ENCODE measurements around the gene USH2A. TPM values are rescaled to one million over a fixed set of nuclear protein-coding genes. Genes with fewer than 3 reads are reported as not detected.

USH2A gene
- total RNA-seq, 3 donors from 2014 or later: 0.03 to 0.17 TPM; not detected in 1

DNA sequence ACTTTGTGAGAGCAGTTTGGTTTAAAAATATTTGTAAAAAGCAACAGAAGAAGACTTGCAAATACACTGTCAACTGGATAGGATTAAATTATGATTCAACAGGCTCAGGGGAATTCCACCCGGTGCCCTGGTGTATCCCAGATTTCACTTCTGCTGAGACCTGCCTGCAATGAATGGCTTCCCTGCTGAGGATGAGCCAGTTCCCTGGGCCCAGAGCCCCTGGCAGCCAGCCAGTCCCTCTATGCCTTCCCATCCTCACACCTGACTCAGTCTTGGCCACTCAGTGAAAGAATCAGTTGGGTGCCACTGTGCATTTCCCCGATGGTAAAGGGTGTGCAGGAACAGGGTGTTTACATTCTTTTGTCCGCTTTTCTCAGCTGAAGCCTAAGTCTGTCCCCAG lies 791.8 kb downstream of the USH2A start:
- Histone ChIP-seq H3K9me3 (no peaks in the 10 kb centered on the region), H3K4me1 (ENCODE audit: low read depth) (peaks cover 8% of the 10 kb centered on the region), H3K4me3 (no peak overlapping the region), H3K36me3 (ENCODE audit: low read depth) (no peaks in the 10 kb centered on the region)
- DNase-seq (no peak), ATAC-seq (no peak)
- intact Hi-C loops (cut with DNase I, micrococcal nuclease): no loop called here
- TF ChIP-seq, protein P1, sequence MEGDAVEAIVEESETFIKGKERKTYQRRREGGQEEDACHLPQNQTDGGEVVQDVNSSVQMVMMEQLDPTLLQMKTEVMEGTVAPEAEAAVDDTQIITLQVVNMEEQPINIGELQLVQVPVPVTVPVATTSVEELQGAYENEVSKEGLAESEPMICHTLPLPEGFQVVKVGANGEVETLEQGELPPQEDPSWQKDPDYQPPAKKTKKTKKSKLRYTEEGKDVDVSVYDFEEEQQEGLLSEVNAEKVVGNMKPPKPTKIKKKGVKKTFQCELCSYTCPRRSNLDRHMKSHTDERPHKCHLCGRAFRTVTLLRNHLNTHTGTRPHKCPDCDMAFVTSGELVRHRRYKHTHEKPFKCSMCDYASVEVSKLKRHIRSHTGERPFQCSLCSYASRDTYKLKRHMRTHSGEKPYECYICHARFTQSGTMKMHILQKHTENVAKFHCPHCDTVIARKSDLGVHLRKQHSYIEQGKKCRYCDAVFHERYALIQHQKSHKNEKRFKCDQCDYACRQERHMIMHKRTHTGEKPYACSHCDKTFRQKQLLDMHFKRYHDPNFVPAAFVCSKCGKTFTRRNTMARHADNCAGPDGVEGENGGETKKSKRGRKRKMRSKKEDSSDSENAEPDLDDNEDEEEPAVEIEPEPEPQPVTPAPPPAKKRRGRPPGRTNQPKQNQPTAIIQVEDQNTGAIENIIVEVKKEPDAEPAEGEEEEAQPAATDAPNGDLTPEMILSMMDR (IDR thresholded peaks at IDR 0.05): no peak

DNA sequence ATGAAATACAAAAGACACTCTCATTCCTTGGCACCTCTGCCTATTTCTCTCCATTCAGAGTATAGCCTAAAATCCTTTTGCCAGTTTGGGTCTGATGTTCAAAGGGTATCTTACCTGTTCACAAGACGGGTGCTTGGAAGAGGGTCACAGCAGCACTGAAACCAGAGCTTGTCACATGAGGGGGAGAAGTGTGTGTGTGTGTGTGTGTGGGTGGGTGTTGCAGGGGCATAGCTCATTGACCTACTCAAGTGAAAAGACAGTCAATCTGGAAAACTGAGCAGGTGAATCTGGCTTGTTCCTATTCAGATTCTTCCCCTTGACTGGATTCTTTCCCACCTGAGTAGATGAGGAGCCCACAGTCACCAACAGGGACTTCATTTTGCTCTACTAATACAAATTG lies 792.2 kb downstream of the USH2A start:
- TF ChIP-seq, protein P1 (IDR thresholded peaks at IDR 0.05): no peak
- DNase-seq (no peak), ATAC-seq (no peak)
- no peak overlapping the region for H3K4me3 ChIP-seq
- intact Hi-C loops (cut with DNase I, micrococcal nuclease): no loop called here
- no peaks in the 10 kb centered on the region for H3K9me3 ChIP-seq
- peaks cover 5% of the 10 kb centered on the region for H3K4me1 ChIP-seq (ENCODE audit: low read depth)
- no peaks in the 10 kb centered on the region for H3K36me3 ChIP-seq (ENCODE audit: low read depth)

- no peaks in the 10 kb centered on the region for H3K4me1 ChIP-seq (ENCODE audit: low read depth)
- intact Hi-C loops (cut with DNase I, micrococcal nuclease): no loop called here
- DNase-seq (no peak), ATAC-seq (no peak)
- TF ChIP-seq, protein P1 (IDR thresholded peaks at IDR 0.05): no peak
- no peaks in the 10 kb centered on the region for H3K36me3 ChIP-seq (ENCODE audit: low read depth)
- H3K9me3 ChIP-seq: no peaks in the 10 kb centered on the region
- no peak overlapping the region for H3K4me3 ChIP-seq
Observed at GRCh38 chr1:215625949-215626348, 797.3 kb downstream of the USH2A start.

- TF ChIP-seq, protein P1 (IDR thresholded peaks at IDR 0.05): no peak
- DNase-seq: no peak
- H3K4me1 ChIP-seq (ENCODE audit: low read depth): no peaks in the 10 kb centered on the region
- no peaks in the 10 kb centered on the region for H3K9me3 ChIP-seq
- no peak for ATAC-seq
- H3K36me3 ChIP-seq (ENCODE audit: low read depth): no peaks in the 10 kb centered on the region
- intact Hi-C loops (cut with DNase I, micrococcal nuclease): no loop called here
- no peak overlapping the region for H3K4me3 ChIP-seq
Observed at GRCh38 chr1:215623162-215623561, 800.1 kb downstream of the USH2A start.

DNA sequence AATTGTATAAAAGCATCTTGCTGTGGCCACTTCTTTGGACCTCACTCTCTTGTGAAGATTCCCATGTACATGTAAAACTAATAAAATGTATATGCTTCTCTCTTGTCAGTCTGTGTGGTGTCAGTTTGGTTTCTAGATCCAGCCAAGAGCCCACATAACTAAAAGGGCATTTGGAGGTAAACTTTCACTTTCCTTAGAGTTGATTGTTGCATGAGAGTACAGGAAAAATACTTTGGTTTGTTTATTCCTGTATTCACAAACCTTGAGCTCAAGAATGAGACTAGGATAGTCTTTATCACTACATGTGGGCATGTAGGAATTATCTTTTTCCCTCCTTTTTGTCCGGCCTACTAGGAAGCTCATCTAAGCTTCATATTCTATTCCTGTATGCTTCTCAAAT lies 805.3 kb downstream of the USH2A start:
- no peak for ATAC-seq
- Histone ChIP-seq H3K9me3 (peaks cover 2% of the 10 kb centered on the region), H3K36me3 (ENCODE audit: low read depth) (no peaks in the 10 kb centered on the region), H3K4me3 (no peak overlapping the region), H3K4me1 (ENCODE audit: low read depth) (no peaks in the 10 kb centered on the region)
- intact Hi-C loops (cut with DNase I, micrococcal nuclease): no loop called here
- DNase-seq: no peak
- TF ChIP-seq, protein P1 (IDR thresholded peaks at IDR 0.05): no peak

DNA sequence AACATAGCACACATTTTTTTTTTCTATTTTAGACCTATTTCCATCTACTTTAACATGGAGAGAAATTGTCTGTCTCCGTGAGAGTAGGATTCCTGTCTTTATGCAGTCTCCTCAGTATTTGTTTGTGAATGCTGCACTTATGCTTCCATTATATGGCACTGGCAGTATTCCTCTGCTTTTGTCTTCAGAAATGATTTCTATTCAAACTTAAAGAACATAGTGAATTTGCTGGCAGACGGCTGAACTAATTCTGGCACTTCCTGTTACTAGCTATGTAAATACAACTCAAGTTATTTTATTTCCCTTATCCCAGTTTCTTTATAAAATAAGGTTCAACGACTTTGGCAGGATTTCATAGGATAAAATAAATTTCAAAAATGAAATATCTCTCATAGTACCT lies 810.9 kb downstream of the USH2A start:
- H3K4me3 ChIP-seq: no peak overlapping the region
- DNase-seq: no peak
- no peaks in the 10 kb centered on the region for H3K36me3 ChIP-seq (ENCODE audit: low read depth)
- ATAC-seq: no peak
- TF ChIP-seq, protein P1 (IDR thresholded peaks at IDR 0.05): no peak
- H3K9me3 ChIP-seq: peaks cover 2% of the 10 kb centered on the region
- H3K4me1 ChIP-seq (ENCODE audit: low read depth): no peaks in the 10 kb centered on the region
- intact Hi-C loops (cut with DNase I, micrococcal nuclease): no loop called here
